HepG2 (cell line): ENCODE data around the gene NOTUM. TPM values are rescaled to one million over a fixed set of nuclear protein-coding genes. Genes with fewer than 3 reads are reported as not detected.

Experiments
- HNRNPK ChIP-seq: fragments of 200-400 bp; formaldehyde crosslinking; IDR thresholded peaks from 2 replicates; pipeline ENCODE4 v1.6.1; 2018; ENCODE audit warnings: low read length, low read depth, moderate library complexity, mild to moderate bottlenecking; ENCODE audit not compliant: poor library complexity, severe bottlenecking
- MAX ChIP-seq: IDR thresholded peaks from 2 replicates; pipeline ENCODE4 v1.6.1; 2012; ENCODE audit warnings: inconsistent platforms
- NRL ChIP-seq: sonication (generic); formaldehyde crosslinking; IDR thresholded peaks from 2 replicates; pipeline ENCODE4 v1.5.0; 2020; ENCODE audit warnings: missing genetic modification reagents, mild to moderate bottlenecking, moderate library complexity, borderline replicate concordance
- PAXIP1 ChIP-seq: sonication (generic); formaldehyde crosslinking; conservative IDR thresholded peaks from 2 replicates; pipeline ENCODE4 v1.4.0; 2020; ENCODE audit warnings: mild to moderate bottlenecking, missing genetic modification reagents, moderate library complexity
- POLR2AphosphoS2 ChIP-seq: IDR thresholded peaks from 2 replicates; pipeline ENCODE4 v1.6.1; 2011; ENCODE audit warnings: low read depth, low read length, improper control_type of control experiment
- ZNF574 ChIP-seq: sonication (generic); formaldehyde crosslinking; IDR thresholded peaks from 2 replicates; pipeline ENCODE4 v1.4.0; 2020; ENCODE audit warnings: missing genetic modification reagents
- ZNF704 ChIP-seq: sonication (generic); formaldehyde crosslinking; IDR thresholded peaks from 2 replicates; pipeline ENCODE4 v1.8.1; 2023; ENCODE audit warnings: mild to moderate bottlenecking, inconsistent platforms, moderate library complexity, missing genetic modification reagents, borderline replicate concordance
- ZNF776 ChIP-seq: sonication (generic); formaldehyde crosslinking; IDR thresholded peaks from 2 replicates; pipeline ENCODE4 v1.4.0; 2020; ENCODE audit warnings: mild to moderate bottlenecking, missing genetic modification reagents
- ZNF777 ChIP-seq: sonication (generic); formaldehyde crosslinking; IDR thresholded peaks from 2 replicates; pipeline ENCODE4 v1.4.0; 2020; ENCODE audit warnings: missing genetic modification reagents
- ZSCAN22 ChIP-seq: sonication (generic); formaldehyde crosslinking; IDR thresholded peaks from 2 replicates; pipeline ENCODE4 v1.4.0; 2020; ENCODE audit warnings: mild to moderate bottlenecking, missing genetic modification reagents
- polyA plus RNA-seq, 8 experiments: library from polyadenylated mRNA; depleted of rRNA in 3 of 8; stranded (reverse) in 7 of 8; unstranded in 1 of 8; fragments of >200 nt; fragmentation: Illumina TruSeq in 4 of 8; extraction: Trizol in 4 of 8; gene quantifications; 2 replicates each; pipeline versions ENCODE4 v1.2.1 to v1.2.3, GENCODE V29; 2011 to 2016; ENCODE audit warnings: low read depth in 4 of 8, missing spikeins in 1 of 8, mixed read lengths in 1 of 8; ENCODE audit not compliant: insufficient read depth in 1 of 8
- total RNA-seq, 5 experiments: library from RNA; depleted of rRNA; stranded (reverse); fragments of >200 nt; fragmentation: Illumina TruSeq; extraction: Trizol; gene quantifications; 2 replicates each; pipeline ENCODE4 v1.2.3, GENCODE V29; 2016; ENCODE audit warnings: low read depth in 1 of 5
- TF ChIP-seq, protein P1 (sequence below): sonication (generic); formaldehyde crosslinking; IDR thresholded peaks from 2 replicates; pipeline ENCODE4 v1.8.0; 2022; ENCODE audit warnings: mild to moderate bottlenecking, missing genetic modification reagents, moderate library complexity
- TF ChIP-seq, protein P2 (sequence below): sonication (generic); formaldehyde crosslinking; IDR thresholded peaks from 2 replicates; pipeline ENCODE4 v1.4.0; 2020; ENCODE audit warnings: mild to moderate bottlenecking, missing genetic modification reagents

NOTUM gene
- total and polyA plus RNA-seq, 2 of the 13 experiments (the other 11 are each of a cell fraction or from before 2014, with no cell fraction given) = 150 to 160 TPM

DNA sequence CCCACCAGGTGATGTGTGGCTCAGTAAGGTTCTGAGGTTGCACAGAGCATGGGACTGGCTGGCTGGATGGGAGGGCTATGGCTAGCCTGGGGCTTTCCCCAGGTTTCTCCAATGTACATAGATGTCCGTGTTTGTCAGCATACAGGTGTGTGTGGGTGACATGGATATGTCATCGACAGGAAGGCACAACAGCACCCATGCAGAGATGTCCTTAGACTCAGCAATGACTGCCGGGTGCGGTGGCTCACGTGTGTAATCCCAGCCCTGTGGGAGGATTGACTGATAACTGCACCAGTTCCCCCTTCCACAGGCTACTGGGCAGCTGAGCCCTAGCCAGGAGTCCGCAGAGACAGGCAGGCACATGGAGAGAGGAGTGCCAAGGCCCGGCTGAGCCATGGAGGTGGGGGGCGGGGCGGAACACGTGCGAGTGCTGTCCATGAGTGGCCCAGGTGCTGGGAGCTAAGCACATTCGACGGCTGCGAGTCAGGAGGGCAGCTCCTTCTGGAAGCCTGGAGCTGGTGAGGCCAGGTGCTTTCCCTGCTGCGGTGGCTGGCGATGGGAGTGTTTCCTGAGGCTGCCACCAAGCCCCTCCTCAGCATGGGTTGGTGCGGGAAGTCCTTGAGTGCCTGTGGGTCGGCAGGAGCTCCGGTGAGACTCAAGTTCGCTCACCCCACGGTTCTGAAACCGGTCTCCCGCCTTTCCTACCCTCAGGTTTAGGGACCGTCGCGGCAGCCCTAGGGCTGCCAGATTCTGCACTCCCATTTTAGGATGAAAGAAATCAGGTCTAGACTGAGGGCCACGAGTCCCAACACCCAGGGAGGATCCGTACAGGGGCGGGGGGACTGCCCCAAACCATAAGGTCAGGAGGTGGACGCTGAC lies 15.6 kb upstream of the NOTUM start (continued):
- TF ChIP-seq PAXIP1 (peak; percentile 44; the same call in 1 of the 2 replicates), HNRNPK (peak; percentile 4), ZNF776 (peak; percentile 42; the same call in 1 of the 2 replicates), MAX (peak; percentile 96), ZSCAN22 (CRISPR knock-in tag) (0 out of 2 replicates have a peak, but pooled peaks have one; percentile 62), ZNF704 (CRISPR knock-in tag) (0 out of 2 replicates have a peak, but pooled peaks have one; percentile 47), ZNF777 (CRISPR knock-in tag) (peak; percentile 79), NRL (CRISPR knock-in tag) (0 out of 2 replicates have a peak, but pooled peaks have one; percentile 66), POLR2AphosphoS2 (0 out of 2 replicates have a peak, but pooled peaks have one; percentile 14), ZNF574 (0 out of 2 replicates have a peak, but pooled peaks have one; percentile 49)
- TF ChIP-seq, protein P1, sequence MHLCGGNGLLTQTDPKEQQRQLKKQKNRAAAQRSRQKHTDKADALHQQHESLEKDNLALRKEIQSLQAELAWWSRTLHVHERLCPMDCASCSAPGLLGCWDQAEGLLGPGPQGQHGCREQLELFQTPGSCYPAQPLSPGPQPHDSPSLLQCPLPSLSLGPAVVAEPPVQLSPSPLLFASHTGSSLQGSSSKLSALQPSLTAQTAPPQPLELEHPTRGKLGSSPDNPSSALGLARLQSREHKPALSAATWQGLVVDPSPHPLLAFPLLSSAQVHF (CRISPR knock-in tag) = 0 out of 2 replicates have a peak, but pooled peaks have one; percentile 31
- TF ChIP-seq, protein P2, sequence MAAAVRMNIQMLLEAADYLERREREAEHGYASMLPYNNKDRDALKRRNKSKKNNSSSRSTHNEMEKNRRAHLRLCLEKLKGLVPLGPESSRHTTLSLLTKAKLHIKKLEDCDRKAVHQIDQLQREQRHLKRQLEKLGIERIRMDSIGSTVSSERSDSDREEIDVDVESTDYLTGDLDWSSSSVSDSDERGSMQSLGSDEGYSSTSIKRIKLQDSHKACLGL (CRISPR knock-in tag) = peak; percentile 75; the same call in 1 of the 2 replicates
